Airway epithelial cell (primary cell): Measurements from ENCODE around the gene RBM47. TPM values are rescaled to one million over a fixed set of nuclear protein-coding genes. Genes with fewer than 3 reads are reported as not detected.

Experiments
- total RNA-seq: library from RNA; depleted of rRNA; stranded (reverse); fragments of >200 nt; gene quantifications from 2 replicates; pipeline ENCODE4 v1.2.3, GENCODE V29; 2015

RBM47 gene
- 32.1 and 44.1 TPM in 2 replicates for total RNA-seq

DNA sequence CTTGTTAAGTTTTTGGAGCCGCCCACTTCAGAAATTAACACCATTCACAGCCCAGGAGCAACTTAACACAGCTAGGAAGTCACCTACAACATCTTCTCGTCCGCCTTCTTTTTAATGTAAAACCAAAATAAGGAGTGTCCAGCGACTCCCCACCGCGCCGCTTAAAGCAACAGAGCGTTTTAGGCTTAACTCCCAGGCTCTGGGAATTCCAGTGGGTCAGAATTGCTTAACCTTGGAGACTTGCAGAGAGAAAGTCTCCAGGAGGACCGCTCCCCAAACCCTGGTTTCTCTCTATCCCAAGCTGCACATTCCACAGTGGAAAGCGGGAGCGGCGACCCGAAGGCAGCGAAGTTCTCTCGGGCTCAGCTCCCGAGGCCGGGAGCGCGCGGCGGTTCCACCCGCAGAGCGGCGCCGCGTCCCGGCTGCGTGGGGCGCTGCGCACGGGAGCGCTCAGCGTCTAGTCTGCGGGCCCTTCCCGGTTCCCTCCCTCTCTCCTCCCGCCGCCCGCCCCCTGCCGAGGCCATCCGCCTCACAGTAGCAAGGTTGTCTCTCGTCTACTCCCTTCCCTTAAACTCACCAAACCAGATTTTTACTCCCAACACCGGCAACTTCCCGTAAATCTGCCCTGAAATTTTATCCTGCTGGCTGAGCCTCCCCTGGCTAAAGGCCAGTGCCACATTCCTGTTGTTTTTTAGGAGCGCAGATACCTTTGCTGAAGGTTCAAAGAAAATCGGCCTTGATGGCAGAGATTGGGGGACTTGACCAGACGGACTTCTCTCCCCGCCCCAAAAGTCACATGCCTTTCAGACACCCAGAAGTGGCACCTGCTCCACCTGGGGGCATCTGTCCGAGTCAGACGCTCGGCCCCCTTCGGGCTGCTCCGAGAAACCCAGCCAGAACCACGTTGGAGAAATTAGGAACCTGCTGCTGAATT, at the start of gene RBM47:
TSS of gene RBM47 (minus strand) at position 464 of the 934 bp plus-strand sequence. CDS start 190,971 bp downstream, outside the sequence.

Other genes starting within 250 kb of the RBM47 start
- gene NSUN7, start 120.1 kb upstream of the RBM47 start, total RNA-seq, result 1.0 and 1.5 TPM in 2 replicates